Measurements from ENCODE around the gene PAPLN. TPM values are rescaled to one million over a fixed set of nuclear protein-coding genes. Genes with fewer than 3 reads are reported as not detected.

The PAPLN gene
- polyA plus RNA-seq, 3 donors: 0.58 to 2.8 (median 0.73) TPM

DNA sequence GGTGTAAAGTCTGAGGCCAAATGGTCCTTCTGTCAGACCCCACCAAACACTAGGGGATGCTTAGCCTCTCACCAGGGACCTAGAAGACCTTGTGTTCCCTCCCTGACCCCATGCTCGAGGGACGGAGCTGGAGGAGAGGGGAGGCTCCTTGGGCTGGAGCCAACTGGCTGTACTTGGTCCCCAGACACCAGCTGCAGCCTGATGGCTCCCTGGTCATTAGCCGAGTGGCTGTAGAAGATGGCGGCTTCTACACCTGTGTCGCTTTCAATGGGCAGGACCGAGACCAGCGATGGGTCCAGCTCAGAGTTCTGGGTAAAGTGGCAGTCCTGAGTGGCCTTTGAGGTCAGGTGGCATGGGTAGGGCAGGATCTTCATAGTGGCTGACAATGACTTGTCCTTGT lies 29.0 kb downstream of the PAPLN start:
- Mint-ChIP-seq H3K4me3 (no peak overlapping the region), H3K36me3 (peaks cover 0 to 3% of the 10 kb centered on the region in 2 donors), H3K27me3 (ENCODE audit: low read depth in 3 of 3) (peaks cover 3 to 17% (median 13%) of the 10 kb centered on the region in 3 donors), H3K4me1 (peaks cover 13% of the 10 kb centered on the region), H3K27ac (no peak overlapping the region), H3K9me3 (peaks cover 0 to 2% (median 0%) of the 10 kb centered on the region in 7 donors)
- Histone ChIP-seq H3K27me3 (ENCODE audit: control insufficient read depth in 2 of 2, insufficient read depth in 2 of 2, low read length in 2 of 2) (no peaks in the 10 kb centered on the region), H3K4me3 (replicated peaks in 1 of 3; ENCODE audit: low read depth in 2 of 3, low read length in 3 of 3) (no peak overlapping the region), H3K27ac (ENCODE audit: low read depth in 1 of 2, low read length in 2 of 2) (no peak overlapping the region), H3K4me1 (ENCODE audit: control insufficient read depth in 1 of 2, insufficient read depth in 2 of 2, low read length in 2 of 2) (peaks cover 9 to 16% of the 10 kb centered on the region in 2 donors), H3K36me3 (replicated peaks in 1 of 2; ENCODE audit: control insufficient read depth in 1 of 2, insufficient read depth in 2 of 2, low read length in 2 of 2) (no peaks in the 10 kb centered on the region), H3K4me2 (replicated peaks; ENCODE audit: extremely low read depth, low read length, poor library complexity, severe bottlenecking) (no peak overlapping the region), H4K20me1 (ENCODE audit: insufficient read depth, low read length) (peaks cover 22% of the 10 kb centered on the region), H2AFZ (ENCODE audit: insufficient read depth, low read depth, low read length, poor library complexity, severe bottlenecking) (no peak overlapping the region), H3K9ac (ENCODE audit: insufficient read depth, low read length, poor library complexity, severe bottlenecking) (no peak overlapping the region), H3K9me3 (replicated peaks in 1 of 2; ENCODE audit: control insufficient read depth in 1 of 2, insufficient read depth in 1 of 2, low read length in 2 of 2) (no peaks in the 10 kb centered on the region), H3K79me2 (ENCODE audit: insufficient read depth, low read length) (no peaks in the 10 kb centered on the region)
- WGBS (ENCODE audit: insufficient coverage): 98% methylated on average over 7 of the region's 7 CpGs
- intact Hi-C loops (cut with micrococcal nuclease): no loop called here
- TF ChIP-seq, protein P1, sequence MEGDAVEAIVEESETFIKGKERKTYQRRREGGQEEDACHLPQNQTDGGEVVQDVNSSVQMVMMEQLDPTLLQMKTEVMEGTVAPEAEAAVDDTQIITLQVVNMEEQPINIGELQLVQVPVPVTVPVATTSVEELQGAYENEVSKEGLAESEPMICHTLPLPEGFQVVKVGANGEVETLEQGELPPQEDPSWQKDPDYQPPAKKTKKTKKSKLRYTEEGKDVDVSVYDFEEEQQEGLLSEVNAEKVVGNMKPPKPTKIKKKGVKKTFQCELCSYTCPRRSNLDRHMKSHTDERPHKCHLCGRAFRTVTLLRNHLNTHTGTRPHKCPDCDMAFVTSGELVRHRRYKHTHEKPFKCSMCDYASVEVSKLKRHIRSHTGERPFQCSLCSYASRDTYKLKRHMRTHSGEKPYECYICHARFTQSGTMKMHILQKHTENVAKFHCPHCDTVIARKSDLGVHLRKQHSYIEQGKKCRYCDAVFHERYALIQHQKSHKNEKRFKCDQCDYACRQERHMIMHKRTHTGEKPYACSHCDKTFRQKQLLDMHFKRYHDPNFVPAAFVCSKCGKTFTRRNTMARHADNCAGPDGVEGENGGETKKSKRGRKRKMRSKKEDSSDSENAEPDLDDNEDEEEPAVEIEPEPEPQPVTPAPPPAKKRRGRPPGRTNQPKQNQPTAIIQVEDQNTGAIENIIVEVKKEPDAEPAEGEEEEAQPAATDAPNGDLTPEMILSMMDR (IDR thresholded peaks at IDR 0.05): no peak
- DNase-seq: peak in 1 of 3 donors; percentile 2

DNA sequence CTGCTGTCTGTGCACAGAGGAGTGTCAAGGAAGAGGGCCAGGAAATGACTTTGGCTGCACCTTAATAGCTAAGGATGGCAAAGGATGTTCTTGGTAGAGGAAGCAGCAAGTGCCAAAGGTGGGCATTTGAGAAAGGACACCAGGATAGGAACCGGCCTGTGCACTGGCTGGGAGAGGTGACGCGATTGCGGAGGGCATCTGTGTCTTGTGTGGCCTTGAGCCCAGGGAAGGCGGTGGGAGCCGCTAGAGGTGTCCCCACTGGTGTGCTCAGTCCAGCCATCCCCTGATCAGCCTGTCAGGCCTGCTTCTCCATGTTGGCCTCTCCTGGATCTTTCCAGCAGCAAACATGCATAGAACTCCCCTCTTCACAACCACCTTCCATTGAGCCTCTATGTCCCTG lies 30.2 kb downstream of the PAPLN start:
- H3K27ac Mint-ChIP-seq: no peak overlapping the region
- no peak overlapping the region for H3K9ac ChIP-seq (ENCODE audit: insufficient read depth, low read length, poor library complexity, severe bottlenecking)
- H3K79me2 ChIP-seq (ENCODE audit: insufficient read depth, low read length): no peaks in the 10 kb centered on the region
- no peak overlapping the region for H3K27ac ChIP-seq (ENCODE audit: low read depth in 1 of 2, low read length in 2 of 2)
- H3K4me1 Mint-ChIP-seq: peaks cover 17% of the 10 kb centered on the region
- H3K4me3 ChIP-seq (replicated peaks in 1 of 3; ENCODE audit: low read depth in 2 of 3, low read length in 3 of 3): no peak overlapping the region
- peaks cover under 1 to 7% of the 10 kb centered on the region in 2 donors for H3K36me3 ChIP-seq (replicated peaks in 1 of 2; ENCODE audit: control insufficient read depth in 1 of 2, insufficient read depth in 2 of 2, low read length in 2 of 2)
- WGBS (ENCODE audit: insufficient coverage): 97% methylated on average over 6 of the region's 6 CpGs
- no peak overlapping the region for H3K4me2 ChIP-seq (replicated peaks; ENCODE audit: extremely low read depth, low read length, poor library complexity, severe bottlenecking)
- H3K4me3 Mint-ChIP-seq: no peak overlapping the region
- no peaks in the 10 kb centered on the region for H3K27me3 ChIP-seq (ENCODE audit: control insufficient read depth in 2 of 2, insufficient read depth in 2 of 2, low read length in 2 of 2)
- H4K20me1 ChIP-seq (ENCODE audit: insufficient read depth, low read length): peaks cover 33% of the 10 kb centered on the region
- intact Hi-C loops (cut with micrococcal nuclease): no loop called here
- no peak for DNase-seq
- H3K9me3 ChIP-seq (replicated peaks in 1 of 2; ENCODE audit: control insufficient read depth in 1 of 2, insufficient read depth in 1 of 2, low read length in 2 of 2): no peaks in the 10 kb centered on the region
- H2AFZ ChIP-seq (ENCODE audit: insufficient read depth, low read depth, low read length, poor library complexity, severe bottlenecking): no peak overlapping the region
- peaks cover 0 to 2% (median 0%) of the 10 kb centered on the region in 7 donors for H3K9me3 Mint-ChIP-seq
- H3K27me3 Mint-ChIP-seq (ENCODE audit: low read depth in 3 of 3): peaks cover 3 to 17% (median 13%) of the 10 kb centered on the region in 3 donors
- TF ChIP-seq, protein P1 (IDR thresholded peaks at IDR 0.05): no peak
- H3K36me3 Mint-ChIP-seq: peaks cover 9 to 11% of the 10 kb centered on the region in 2 donors
- peaks cover 9 to 16% of the 10 kb centered on the region in 2 donors for H3K4me1 ChIP-seq (ENCODE audit: control insufficient read depth in 1 of 2, insufficient read depth in 2 of 2, low read length in 2 of 2)
